GM18909 (cell line): ENCODE results near the gene MSGN1.
A peak's percentile ranks its signal among the peaks of the same experiment; 100 is the strongest.

Experiments used
- ATAC-seq: cut with Tn5 transposase; IDR thresholded peaks from one replicate; pipeline ENCODE4 v1.9.1; 2021; ENCODE audit warnings: mild to moderate bottlenecking; ENCODE audit not compliant: unreplicated experiment, poor library complexity

The MSGN1 gene

DNA sequence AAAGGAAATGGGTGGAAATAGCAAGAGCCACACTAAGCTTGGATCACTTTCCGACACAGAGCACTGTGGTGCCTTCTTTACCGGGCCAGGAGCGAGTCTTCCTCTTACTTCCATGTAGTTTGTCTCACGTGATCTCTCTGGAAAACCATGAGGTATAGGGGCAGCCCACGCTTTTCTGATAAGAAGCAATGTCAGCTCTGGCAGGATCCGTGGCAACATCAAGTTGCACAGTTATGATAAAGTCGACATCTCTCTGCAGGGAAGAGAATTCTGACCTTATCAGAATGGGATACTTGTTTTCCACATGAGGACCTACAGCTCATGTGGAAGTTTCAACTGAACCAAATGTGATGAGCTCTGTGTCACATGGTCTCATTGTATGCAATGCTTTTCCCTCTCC, 29.5 kb downstream of the MSGN1 start:
- no peak for ATAC-seq

DNA sequence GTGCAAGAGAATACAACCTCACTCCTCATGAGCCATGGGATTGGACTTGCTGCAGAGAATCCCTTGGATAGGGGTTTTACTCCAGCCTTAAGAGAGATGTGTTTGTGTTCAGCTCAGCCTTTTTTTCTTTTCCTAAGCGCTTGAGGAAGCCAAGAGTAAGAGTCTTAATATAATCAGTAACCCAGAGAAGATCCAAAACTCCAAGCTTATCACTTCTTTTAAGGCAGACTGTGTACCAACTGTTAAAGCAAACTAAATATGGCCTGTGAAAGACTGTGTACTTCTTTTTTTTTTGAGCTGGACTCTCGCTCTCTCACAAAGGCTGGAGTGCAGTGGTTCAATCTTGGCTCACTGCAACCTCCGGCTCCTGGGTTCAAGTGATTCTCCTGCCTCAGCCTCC, 30.4 kb downstream of the MSGN1 start:
- no peak for ATAC-seq

DNA sequence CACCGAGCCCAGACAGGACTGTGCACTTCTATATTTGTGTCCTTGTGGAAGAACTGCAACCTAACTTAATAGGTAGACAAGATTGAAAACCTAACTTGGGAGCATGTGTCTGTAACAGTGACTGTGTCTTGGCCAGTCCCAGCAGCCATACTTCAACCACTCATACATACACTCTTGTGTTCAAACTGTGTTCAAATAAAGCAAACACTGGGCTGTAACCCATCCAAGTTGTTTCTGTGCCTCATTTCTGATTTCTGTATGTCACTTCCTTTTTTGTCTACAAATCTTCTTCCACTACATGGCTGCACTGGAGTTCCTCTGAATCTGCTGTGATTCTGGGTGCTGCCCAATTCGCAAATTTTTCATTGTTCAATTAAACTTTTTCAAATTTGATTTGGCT, 31.0 kb downstream of the MSGN1 start:
- no peak for ATAC-seq

DNA sequence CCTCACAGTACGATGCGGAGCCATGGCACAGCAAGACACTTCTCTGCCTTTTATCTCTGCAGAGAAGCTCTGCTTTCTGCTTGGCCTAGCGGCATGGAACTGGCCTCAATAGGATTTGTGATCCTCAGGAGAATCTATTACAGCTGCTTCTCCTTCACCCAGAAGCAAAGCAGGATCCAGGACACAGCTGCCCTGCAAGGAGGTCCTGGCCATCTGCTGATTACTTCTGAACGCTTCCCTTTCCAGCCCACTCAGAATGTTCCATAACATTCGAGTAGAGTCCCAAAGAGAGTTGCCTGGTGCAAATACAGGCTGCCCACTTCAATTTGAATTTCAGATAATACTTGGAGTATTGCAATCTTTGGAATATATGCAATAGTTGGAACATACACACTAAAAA, 33.0 kb downstream of the MSGN1 start:
- no peak for ATAC-seq

DNA sequence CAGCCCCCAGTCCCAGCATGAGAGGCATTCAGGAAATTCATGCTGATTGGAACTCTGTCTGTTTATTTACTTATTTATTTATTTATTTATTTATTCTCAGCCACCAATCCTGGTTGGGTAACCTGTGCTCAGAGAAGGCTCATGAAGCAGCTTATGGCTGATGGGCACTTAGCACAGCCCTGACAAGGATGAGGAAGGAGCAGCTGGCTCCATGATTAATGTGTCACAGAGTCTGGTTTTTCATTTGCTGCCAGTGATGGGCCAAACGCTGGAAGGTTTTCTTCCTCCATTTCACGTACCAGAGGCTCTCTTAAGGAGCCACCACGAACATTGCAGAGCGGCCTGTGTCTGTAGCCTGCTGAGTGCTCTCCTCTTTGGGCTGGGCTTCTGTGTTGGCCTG, 33.9 kb downstream of the MSGN1 start:
- no peak for ATAC-seq

DNA sequence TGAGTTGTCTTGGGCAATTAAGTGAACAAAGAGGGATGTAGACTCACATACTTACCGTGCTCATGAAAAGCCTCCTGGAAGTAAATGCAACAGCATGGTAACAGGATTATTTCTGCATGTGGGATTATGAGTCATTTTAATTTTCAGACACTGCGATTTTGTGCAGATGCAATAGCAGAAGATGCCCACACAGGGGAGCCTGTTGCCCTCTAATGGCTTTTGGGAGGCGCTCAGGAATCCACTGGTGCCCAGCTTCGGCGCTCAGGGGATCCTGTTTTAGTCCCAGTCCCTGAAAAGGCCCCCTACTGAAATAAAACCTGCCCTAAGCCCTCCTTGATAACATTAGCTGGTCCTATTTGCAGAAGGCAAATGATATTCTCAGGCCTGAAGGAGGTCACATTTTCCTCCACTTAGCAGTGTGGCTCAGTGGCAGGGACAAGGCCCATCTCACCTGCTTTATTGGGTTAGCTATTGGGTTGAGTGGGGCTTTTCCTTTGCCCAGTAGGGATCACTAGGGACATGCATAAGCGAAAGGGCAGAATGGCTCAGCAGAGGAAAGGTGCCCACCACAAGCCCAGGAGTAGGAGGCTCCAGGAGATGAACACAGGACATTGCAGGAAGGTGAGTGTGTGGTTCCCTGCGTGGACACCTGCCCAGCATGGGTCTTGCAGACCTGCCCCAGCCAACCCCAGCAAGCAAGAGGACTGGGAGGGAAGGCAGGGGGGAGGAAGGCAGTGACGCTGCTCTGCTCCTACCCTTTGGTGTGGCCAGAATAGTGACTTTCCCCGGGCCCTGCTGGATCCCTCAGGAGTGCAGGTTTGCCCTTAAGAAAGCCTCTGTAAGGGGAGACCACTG, 35.7 kb downstream of the MSGN1 start:
- peak; percentile 86 for ATAC-seq

DNA sequence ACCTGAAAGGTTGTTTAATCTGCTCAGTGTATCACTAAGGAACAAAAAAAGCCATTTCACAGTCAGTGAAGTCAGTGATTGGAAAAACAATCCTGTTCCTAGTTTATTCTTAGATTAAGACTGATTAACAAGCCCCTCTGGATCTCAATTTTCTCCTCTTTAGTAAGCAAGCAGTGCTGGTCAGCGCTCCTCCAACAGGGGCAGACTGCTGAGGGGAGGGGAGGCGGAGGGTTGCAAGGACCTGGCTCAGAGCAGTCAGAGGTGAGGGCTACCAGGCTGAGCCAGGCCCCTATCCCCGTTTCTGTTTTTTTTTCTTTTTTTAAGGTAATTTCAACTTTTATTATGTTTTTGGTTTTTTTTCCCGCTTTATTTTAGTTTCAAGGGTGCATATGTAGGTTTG, 37.5 kb downstream of the MSGN1 start:
- ATAC-seq: no peak

DNA sequence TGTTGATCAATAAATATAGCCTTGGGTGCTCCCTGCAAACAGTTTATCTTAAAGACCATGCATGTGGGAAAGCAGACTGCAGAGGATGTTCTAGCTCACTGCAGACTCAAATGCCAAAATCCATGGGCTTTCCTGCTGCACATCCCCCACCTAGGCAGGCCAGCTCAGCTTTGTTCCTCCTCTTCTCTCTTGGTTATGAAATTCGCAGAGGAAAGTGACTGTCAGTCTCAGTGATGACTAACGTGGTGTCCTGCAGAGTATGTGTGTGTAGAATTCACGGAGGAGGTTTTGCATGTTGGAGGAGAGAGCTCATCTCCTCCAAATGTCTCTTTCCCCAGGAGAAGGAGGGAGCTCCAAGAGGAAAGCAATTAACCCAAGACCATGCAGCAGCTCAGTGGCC, 40.8 kb downstream of the MSGN1 start:
- no peak for ATAC-seq

DNA sequence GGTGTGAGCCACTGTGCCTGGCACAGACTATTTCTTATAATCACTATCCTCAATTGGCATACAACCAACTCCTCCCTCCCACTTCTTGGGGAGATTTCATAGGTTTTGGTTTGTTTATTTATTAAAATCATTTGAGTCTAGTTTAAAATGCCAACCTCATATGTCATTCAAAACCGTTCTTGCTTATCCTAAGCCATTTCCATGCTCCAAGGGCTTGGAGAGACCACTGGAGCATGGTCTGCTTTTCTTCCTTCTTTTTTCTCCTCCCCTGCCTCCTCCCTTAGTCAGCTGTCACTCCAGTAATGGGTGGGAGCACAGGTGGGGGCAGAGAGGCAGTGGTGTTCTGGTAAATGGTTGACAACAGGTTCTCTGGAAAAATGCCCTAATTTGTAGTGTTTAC, 41.8 kb downstream of the MSGN1 start:
- no peak for ATAC-seq

DNA sequence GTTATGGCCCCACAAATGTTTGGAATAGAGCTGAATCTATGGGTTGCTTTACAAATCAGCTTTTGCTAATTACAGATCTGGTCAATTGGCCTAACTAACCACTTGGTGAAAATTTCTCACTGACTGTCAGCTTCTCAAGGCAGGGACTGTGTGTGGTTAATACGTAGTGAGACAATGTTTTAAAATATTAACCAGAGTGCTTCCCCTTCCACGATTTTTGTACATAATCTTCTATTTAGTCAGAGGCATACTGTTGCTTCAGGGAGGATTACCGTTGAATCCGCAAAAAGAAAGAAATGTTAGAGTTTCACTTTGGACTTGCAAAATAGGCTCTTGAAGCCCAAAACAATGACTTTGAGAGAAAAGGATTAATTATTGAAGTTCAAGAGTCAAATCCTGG, 47.3 kb downstream of the MSGN1 start:
- no peak for ATAC-seq

DNA sequence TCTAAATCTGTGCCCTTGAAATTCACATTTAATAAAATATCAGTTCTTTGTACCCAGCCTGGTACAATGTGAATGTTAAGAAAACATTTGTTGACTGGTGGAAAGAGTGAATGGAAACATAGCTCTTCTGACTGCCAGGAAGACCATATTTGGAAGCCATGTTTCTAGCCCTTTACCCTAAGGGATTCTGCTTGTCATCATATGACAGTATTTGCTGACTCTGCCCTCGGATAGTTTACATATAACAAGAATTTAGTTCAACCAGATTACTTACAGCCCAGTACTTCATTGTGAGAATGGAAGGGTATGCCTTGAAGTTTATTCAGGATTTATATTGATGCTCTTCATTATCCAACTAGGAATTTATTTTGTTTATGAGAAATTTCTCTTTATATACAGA, 48.4 kb downstream of the MSGN1 start:
- ATAC-seq: no peak

DNA sequence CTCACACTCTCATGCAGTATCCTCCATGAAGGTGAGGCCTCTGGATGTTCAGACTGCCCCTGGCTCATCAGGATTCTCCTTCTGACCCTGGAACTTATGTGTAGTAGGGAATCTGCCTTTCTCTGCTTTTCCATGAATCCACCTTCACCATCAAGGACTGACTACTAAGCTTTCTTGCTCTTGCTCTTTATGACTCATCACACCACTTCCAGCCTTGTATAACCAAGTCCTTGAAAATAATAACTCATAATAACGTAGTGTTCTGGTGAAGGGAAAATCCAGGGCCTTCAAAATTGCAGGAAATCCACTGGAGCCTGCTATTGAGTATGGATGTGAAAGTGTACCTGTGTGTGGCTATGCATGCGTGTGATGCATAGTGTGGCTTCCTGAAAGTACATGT, 50.9 kb downstream of the MSGN1 start:
- ATAC-seq: no peak
